Trophoblast cell (in vitro differentiated cells and primary cell): ENCODE measurements around the gene ANGPT4.

Experiments
- DNase-seq, 2 donors: peaks; one replicate each; pipeline ENCODE4 v3.0.0-alpha.2; 2016
- H2AFZ ChIP-seq: 2 replicates; pipeline ENCODE4 v1.6.1; 2013; ENCODE audit warnings: low read length, moderate library complexity, mild to moderate bottlenecking; ENCODE audit not compliant: insufficient read depth, poor library complexity
- H2AK5ac ChIP-seq: 2 replicates; pipeline ENCODE4 v1.6.1; 2013; ENCODE audit warnings: mild to moderate bottlenecking, low read length
- H2BK120ac ChIP-seq: 2 replicates; pipeline ENCODE4 v1.6.1; 2013; ENCODE audit warnings: low read length, mild to moderate bottlenecking, moderate library complexity; ENCODE audit not compliant: insufficient read depth, poor library complexity
- H2BK12ac ChIP-seq: 2 replicates; pipeline ENCODE4 v1.6.1; 2013; ENCODE audit warnings: mild to moderate bottlenecking, low read length, moderate library complexity
- H2BK5ac ChIP-seq: 2 replicates; pipeline ENCODE4 v1.6.1; 2013; ENCODE audit warnings: low read length, low read depth, moderate library complexity, mild to moderate bottlenecking; ENCODE audit not compliant: poor library complexity
- H3K14ac ChIP-seq: 2 replicates; pipeline ENCODE4 v1.6.1; 2013; ENCODE audit warnings: mild to moderate bottlenecking, low read length
- H3K18ac ChIP-seq: 2 replicates; pipeline ENCODE4 v1.6.1; 2013; ENCODE audit warnings: mild to moderate bottlenecking, low read length
- H3K23ac ChIP-seq: 2 replicates; pipeline ENCODE4 v1.6.1; 2013; ENCODE audit warnings: low read length
- H3K27ac ChIP-seq: 2 replicates; pipeline ENCODE4 v1.5.1; 2013; ENCODE audit warnings: low read depth, mild to moderate bottlenecking, inconsistent platforms, low read length, moderate library complexity
- H3K27me3 ChIP-seq: 2 replicates; pipeline ENCODE4 v1.6.1; 2013; ENCODE audit warnings: inconsistent platforms, mild to moderate bottlenecking, low read length, moderate library complexity; ENCODE audit not compliant: insufficient read depth
- H3K36me3 ChIP-seq, 2 experiments: 1 replicate in 1 of 2; 2 replicates in 1 of 2; pipeline ENCODE4 v1.6.1; 2013; ENCODE audit warnings: low read length in 2 of 2, mild to moderate bottlenecking in 2 of 2, moderate library complexity in 1 of 2; ENCODE audit not compliant: insufficient read depth in 2 of 2, control insufficient read depth in 1 of 2
- H3K4ac ChIP-seq: 2 replicates; pipeline ENCODE4 v1.6.1; 2013; ENCODE audit warnings: low read depth, mild to moderate bottlenecking, low read length, moderate library complexity
- H3K4me1 ChIP-seq, 2 experiments: 1 replicate in 1 of 2; 2 replicates in 1 of 2; pipeline ENCODE4 v1.6.1; 2013; ENCODE audit warnings: low read length in 2 of 2, mild to moderate bottlenecking in 2 of 2, moderate library complexity in 1 of 2; ENCODE audit not compliant: insufficient read depth in 2 of 2, control insufficient read depth in 1 of 2
- H3K4me2 ChIP-seq: 2 replicates; pipeline ENCODE4 v1.6.1; 2013; ENCODE audit warnings: inconsistent platforms, mild to moderate bottlenecking, low read length, moderate library complexity
- H3K4me3 ChIP-seq: 2 replicates; pipeline ENCODE4 v1.5.1; 2013; ENCODE audit warnings: mild to moderate bottlenecking, low read depth, low read length, inconsistent platforms
- H3K79me1 ChIP-seq: one replicate; pipeline ENCODE4 v1.6.1; 2013; ENCODE audit warnings: low read length
- H3K79me2 ChIP-seq: 2 replicates; pipeline ENCODE4 v1.6.1; 2013; ENCODE audit warnings: low read length, mild to moderate bottlenecking; ENCODE audit not compliant: control insufficient read depth, insufficient read depth, poor library complexity
- H3K9ac ChIP-seq: 2 replicates; pipeline ENCODE4 v1.6.1; 2013; ENCODE audit warnings: mild to moderate bottlenecking, low read length
- H3K9me3 ChIP-seq: 2 replicates; pipeline ENCODE4 v1.6.1; 2013; ENCODE audit warnings: low read depth, mild to moderate bottlenecking, control low read depth, inconsistent platforms, low read length; ENCODE audit not compliant: insufficient read depth
- H4K12ac ChIP-seq: 2 replicates; pipeline ENCODE4 v1.6.1; 2013; ENCODE audit warnings: low read depth, mild to moderate bottlenecking, low read length, moderate library complexity
- H4K8ac ChIP-seq: 2 replicates; pipeline ENCODE4 v1.6.1; 2013; ENCODE audit warnings: low read depth, mild to moderate bottlenecking, low read length, moderate library complexity
- H4K91ac ChIP-seq: one replicate; pipeline ENCODE4 v1.6.1; 2013; ENCODE audit warnings: low read depth, mild to moderate bottlenecking, low read length, moderate library complexity
- WGBS: extraction: QIAGEN DNeasy Blood & Tissue Kit; methylation state at CpG from one replicate; pipeline ENCODE4 v1.1.7; 2013; ENCODE audit warnings: missing lambda C conversion rate; ENCODE audit not compliant: insufficient read length, insufficient coverage; ENCODE audit errors: extremely low coverage; 5-methylcytosine and 5-hydroxymethylcytosine counted together

ANGPT4 gene

DNA sequence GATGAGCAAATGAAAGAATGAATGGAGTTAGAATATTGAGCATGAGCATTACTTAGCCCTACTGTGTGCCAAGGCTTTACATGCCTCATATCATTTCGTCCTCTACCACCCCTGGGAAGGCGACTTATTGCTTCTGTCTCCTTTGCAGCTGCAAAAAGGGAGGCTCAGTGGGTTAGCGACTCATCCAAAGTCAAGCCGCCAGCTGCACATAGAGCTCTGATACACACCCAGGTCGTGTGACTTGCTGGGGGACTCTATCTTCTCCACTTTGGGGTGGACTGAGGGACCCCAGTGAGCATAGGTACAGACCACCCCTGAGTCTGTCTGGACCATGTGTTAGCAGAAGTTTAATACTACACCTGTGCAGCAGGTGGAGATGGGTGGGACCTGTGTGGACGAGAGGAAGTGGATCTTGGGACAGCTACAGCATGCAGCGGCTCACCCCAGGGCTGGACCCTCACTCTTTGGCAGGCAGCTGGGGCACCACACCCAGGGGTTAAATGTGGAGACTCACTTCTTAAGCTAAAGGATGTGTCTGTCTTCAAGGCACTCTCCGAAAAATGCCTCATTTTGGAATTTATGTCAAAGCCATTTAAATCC, 36.2 kb upstream of the ANGPT4 start:
- H3K79me1 ChIP-seq: no peaks in the 10 kb centered on the region
- H3K14ac ChIP-seq: no peak overlapping the region
- H3K27me3 ChIP-seq: no peaks in the 10 kb centered on the region
- no peak overlapping the region for H3K4me2 ChIP-seq
- no peak overlapping the region for H2BK120ac ChIP-seq
- no peak overlapping the region for H2BK12ac ChIP-seq
- H3K9ac ChIP-seq: no peak overlapping the region
- H3K9me3 ChIP-seq: no peaks in the 10 kb centered on the region
- no peak overlapping the region for H3K18ac ChIP-seq
- no peak for DNase-seq
- H2BK5ac ChIP-seq: no peak overlapping the region
- no peak overlapping the region for H2AK5ac ChIP-seq
- no peak overlapping the region for H3K27ac ChIP-seq
- no peaks in the 10 kb centered on the region for H3K79me2 ChIP-seq
- H4K8ac ChIP-seq: no peak overlapping the region
- H4K91ac ChIP-seq: no peak overlapping the region
- H3K4me1 ChIP-seq: peaks cover 0 to 2% of the 10 kb centered on the region in 2 experiments
- H3K4ac ChIP-seq: no peak overlapping the region
- H3K23ac ChIP-seq: no peak overlapping the region
- no CpG with 5 or more reads among the region's 8 CpGs for WGBS
- H3K4me3 ChIP-seq: no peak overlapping the region
- H2AFZ ChIP-seq: no peak overlapping the region
- no peaks in the 10 kb centered on the region for H3K36me3 ChIP-seq
- no peak overlapping the region for H4K12ac ChIP-seq

DNA sequence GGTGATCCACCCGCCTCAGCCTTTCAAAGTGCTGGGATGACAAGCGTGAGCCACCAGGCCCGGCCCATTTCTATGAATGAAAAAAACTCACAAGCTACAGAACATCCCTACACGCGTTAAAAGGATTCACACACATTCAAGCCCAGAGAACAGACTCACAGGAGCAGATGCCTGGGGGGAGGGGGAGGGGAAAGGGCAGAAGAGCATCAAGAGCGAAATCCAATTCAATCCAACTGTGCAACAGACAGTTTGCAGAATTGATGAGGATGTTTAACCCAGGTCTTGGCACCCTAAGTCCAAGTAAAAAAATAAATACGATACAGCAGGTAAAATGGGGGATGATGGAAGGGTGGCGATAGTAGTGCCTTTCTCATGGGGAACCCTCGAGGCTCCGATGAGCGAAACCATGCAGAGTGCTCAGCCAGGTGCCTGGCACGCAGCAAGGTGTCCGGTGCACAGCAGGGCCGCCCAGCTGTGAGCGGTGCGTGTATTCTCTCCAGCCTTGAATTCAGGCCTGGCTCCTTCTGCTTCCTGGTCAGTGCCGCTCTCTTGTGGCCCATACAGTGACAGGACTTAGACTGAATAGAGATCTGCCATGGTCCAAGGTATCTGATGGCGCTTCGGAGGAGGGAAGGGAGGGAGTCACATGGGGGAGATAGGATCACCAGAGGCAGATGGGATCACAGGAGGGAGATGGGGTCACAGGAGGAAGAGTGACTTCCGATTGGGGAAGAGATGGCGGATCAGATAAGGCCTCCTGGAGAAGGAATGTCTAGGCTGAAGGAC, 35.4 kb upstream of the ANGPT4 start:
- peak; percentile 7 to 31 for DNase-seq
- Histone ChIP-seq H3K4me1 (peaks cover 0 to 2% of the 10 kb centered on the region in 2 experiments), H3K18ac (no peak overlapping the region), H4K8ac (no peak overlapping the region), H3K14ac (no peak overlapping the region), H3K4ac (no peak overlapping the region), H3K4me3 (no peak overlapping the region), H3K9me3 (no peaks in the 10 kb centered on the region), H2AK5ac (no peak overlapping the region), H2BK5ac (no peak overlapping the region), H3K23ac (no peak overlapping the region), H3K79me1 (no peaks in the 10 kb centered on the region), H3K27ac (no peak overlapping the region), H2BK120ac (no peak overlapping the region), H3K79me2 (no peaks in the 10 kb centered on the region), H3K9ac (no peak overlapping the region), H3K4me2 (no peak overlapping the region), H3K36me3 (no peaks in the 10 kb centered on the region), H4K12ac (no peak overlapping the region), H4K91ac (no peak overlapping the region), H3K27me3 (no peaks in the 10 kb centered on the region), H2AFZ (no peak overlapping the region), H2BK12ac (no peak overlapping the region)
- WGBS: no CpG with 5 or more reads among the region's 21 CpGs

DNA sequence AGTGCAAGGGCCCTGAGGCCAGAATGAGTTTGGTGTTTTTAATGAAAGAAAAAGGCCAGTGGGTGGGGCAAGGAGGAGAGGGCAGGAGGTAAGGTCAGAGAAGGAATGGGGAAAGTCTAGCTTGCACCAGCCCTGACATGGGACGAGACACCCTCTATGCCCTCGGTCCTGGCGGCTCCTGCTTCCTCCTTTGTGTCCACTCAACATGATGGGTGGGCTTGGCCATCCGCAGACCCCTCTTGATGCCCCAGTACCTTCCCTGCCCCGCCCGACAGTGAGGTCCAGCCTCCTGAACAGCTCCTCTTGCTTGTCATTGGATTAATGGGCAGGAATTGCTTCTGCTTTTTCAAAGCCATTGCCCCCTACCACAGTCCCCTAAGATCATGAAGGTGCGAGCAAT, 33.6 kb upstream of the ANGPT4 start:
- Histone ChIP-seq H3K4ac (no peak overlapping the region), H2AFZ (no peak overlapping the region), H3K9me3 (no peaks in the 10 kb centered on the region), H3K14ac (no peak overlapping the region), H2BK5ac (no peak overlapping the region), H3K27ac (no peak overlapping the region), H3K4me3 (no peak overlapping the region), H3K18ac (no peak overlapping the region), H3K23ac (no peak overlapping the region), H4K91ac (no peak overlapping the region), H4K12ac (no peak overlapping the region), H4K8ac (no peak overlapping the region), H3K4me2 (no peak overlapping the region), H2AK5ac (no peak overlapping the region), H2BK12ac (no peak overlapping the region), H3K79me1 (no peaks in the 10 kb centered on the region), H3K27me3 (no peaks in the 10 kb centered on the region), H3K79me2 (no peaks in the 10 kb centered on the region), H3K4me1 (peaks cover 4 to 5% of the 10 kb centered on the region in 2 experiments), H3K9ac (no peak overlapping the region), H2BK120ac (no peak overlapping the region), H3K36me3 (no peaks in the 10 kb centered on the region)
- no CpG with 5 or more reads among the region's 7 CpGs for WGBS
- no peak for DNase-seq

DNA sequence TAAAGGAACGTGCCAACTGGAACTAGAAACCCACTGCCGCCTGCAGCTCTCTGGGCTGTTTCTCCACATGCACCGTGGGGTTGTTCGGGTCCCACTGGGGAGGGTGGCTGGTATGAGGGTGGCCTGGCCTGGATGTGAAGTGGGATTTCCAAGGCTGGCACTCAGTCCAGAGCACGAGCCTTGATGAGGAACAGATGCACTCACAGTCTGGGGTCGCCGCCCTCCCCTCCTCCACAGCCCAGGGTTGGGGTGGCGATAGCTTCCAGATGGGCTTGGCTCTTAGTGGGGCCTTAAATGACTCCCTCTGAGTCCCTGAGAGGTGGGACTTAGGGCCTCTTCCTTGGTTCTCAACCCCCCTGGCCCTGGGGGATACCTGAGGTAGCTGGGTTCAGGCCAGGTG, 30.7 kb upstream of the ANGPT4 start:
- Histone ChIP-seq H3K79me2 (peaks cover 2% of the 10 kb centered on the region), H3K27ac (no peak overlapping the region), H2BK5ac (no peak overlapping the region), H4K91ac (no peak overlapping the region), H3K4me2 (no peak overlapping the region), H3K9me3 (no peaks in the 10 kb centered on the region), H2BK12ac (no peak overlapping the region), H4K12ac (no peak overlapping the region), H3K4me1 (peaks cover 10 to 11% of the 10 kb centered on the region in 2 experiments), H3K27me3 (no peaks in the 10 kb centered on the region), H3K36me3 (no peaks in the 10 kb centered on the region), H3K14ac (no peak overlapping the region), H4K8ac (no peak overlapping the region), H2AFZ (no peak overlapping the region), H3K9ac (no peak overlapping the region), H3K79me1 (peaks cover 4% of the 10 kb centered on the region), H3K4ac (no peak overlapping the region), H2AK5ac (no peak overlapping the region), H3K4me3 (no peak overlapping the region), H3K23ac (no peak overlapping the region), H2BK120ac (no peak overlapping the region), H3K18ac (no peak overlapping the region)
- WGBS: no CpG with 5 or more reads among the region's 8 CpGs
- no peak for DNase-seq
